D721Med (cell line): ENCODE data around the gene ZNF205.
"Not testable (repeated sequence)": the region's sequence is repeated elsewhere in the genome, so short reads cannot be mapped to it uniquely, and the experiment has no call there.

Source experiments
- DNase-seq: peaks from one replicate; pipeline ENCODE4 v3.0.0; 2011; ENCODE audit warnings: low spot score; ENCODE audit not compliant: insufficient read length
- FAIRE-seq: peaks from 2 replicates; lab custom pipeline; 2011; peaks lifted over from hg19 to GRCh38; lab: Jason Lieb, UNC
- CTCF ChIP-seq: IDR thresholded peaks from 2 replicates; pipeline ENCODE4 v1.5.1; 2012; ENCODE audit warnings: mild to moderate bottlenecking, control low read depth; ENCODE audit not compliant: insufficient read depth; ENCODE audit errors: missing control alignments

ZNF205 gene

DNA sequence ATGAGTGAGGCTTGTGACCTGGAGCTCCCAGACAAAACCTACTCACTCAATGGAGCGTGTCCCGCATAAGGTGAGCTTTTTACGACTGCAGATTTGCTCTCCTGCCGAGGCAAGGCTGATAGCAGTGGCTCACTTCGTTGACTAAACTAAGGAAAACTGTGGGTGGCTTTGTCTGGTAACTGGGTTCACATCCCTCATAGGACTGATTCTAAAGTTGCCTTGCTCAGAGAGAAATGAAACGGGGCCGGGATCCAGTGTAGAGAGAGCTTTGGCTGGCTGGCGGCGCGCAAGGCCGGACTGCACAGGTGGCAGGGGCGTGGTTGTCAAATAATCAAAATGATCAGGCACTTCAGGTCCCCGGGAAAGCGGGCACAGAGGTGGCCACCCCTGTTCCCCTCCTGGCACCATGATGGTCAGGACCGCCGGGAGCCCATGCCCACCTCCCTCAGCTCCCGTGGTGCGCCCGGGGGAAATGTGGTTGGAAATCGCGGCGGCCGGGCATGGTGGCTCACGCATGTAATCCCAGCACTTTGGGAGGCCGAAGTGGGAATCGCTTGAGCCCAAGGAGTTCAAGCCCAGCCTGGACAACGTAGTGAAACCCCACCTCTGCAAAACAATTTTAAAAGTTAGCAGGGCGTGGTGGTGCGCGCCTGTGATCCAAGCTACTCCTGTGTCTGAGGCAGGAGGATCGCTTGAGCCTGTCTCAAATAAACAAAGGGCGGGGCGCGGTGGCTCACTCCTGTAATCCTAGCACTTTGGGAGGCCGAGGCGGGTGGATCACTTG lies 49.0 kb downstream of the ZNF205 start:
- FAIRE-seq (no peak), DNase-seq (no peak)
- TF ChIP-seq CTCF, result no peak

DNA sequence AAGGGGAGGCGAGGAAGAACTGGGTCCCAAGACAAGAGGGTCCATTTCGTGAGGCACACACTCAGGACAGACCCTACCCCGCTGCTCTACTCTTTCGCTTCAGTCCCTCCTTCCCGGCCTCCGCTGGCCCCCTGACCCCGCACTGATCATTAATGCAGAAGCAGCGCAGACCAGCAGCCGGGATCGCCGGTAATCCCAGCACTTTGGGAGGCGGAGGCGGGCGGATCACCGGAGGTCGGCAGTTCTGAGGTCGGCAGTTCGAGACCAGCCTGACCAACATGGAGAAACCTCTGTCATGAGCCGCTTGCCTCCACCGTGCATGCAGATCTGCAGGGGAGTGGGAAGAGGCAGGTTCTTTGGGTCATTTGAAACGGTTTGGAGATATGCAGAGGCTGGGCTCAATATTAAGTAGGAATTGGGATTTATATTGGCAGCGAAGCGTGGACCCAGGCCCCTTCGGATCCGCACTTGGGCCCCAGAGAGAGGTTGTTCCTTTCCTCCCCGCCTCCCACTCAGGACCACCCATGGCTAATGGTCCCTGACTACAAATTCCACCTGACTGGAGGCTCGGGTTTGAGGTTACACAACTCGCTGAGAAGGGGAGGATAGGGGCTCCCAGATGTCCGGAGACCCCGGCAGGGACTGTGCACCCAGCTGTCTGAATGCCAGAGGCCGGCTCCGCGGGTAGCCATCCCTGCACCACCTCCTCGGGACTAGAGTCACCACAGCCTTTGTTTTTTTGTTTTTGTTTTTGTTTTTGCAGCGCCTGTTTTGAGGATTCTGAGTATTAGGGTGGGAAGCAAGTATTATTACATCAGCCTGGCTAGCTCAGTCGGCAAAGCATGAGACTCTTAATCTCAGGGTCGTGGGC lies 52.0 kb downstream of the ZNF205 start:
- no peak for TF ChIP-seq CTCF
- DNase-seq (no peak), FAIRE-seq (no peak)

GRCh38 chr16:3165111-3165822 lies 52.9 kb downstream of the ZNF205 start:
- no peak for FAIRE-seq
- TF ChIP-seq CTCF, result no peak
- no peak for DNase-seq

DNA sequence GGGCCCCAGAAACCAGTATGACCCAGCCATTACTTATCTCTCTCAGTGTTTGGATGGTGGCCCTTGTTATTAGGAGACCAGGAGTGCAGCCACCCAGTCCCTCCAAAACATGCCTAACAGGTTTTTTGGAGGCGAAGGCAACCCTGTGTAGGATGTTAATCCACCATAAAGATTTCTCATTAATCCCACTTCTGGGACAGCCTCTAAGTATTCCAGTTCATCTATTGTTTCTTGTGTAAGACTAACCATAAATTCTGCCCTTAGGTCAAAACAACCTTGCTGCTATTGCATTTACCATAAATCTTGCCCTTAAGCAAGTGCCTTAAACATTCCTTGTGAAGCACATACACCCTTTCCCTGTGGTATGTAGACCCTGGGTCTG lies 54.1 kb downstream of the ZNF205 start:
- FAIRE-seq, result no peak
- no peak for TF ChIP-seq CTCF
- DNase-seq, result no peak

- FAIRE-seq, DNase-seq: not testable (repeated sequence)
These were observed 56.3 kb downstream of the ZNF205 start for GRCh38 chr16:3168729-3169128.
